ENCODE results near the gene LDAH.

Gene LDAH

DNA sequence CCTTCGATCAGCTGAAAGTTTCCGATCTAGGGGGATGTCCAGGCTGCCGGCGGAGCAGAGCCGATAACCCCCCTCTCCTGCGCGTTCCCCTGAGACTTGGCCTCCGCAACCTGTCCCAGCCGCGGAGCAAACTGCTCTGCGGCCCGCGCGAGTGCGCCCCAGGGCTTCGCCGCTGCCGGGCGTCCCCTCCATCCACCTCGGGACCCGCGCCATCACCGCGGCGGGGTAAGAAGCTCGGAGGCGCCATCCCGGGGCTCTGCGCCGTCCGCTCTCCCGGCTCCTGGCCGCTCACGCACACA is 156.9 kb downstream of the LDAH start:
- no peak for DNase-seq

DNA sequence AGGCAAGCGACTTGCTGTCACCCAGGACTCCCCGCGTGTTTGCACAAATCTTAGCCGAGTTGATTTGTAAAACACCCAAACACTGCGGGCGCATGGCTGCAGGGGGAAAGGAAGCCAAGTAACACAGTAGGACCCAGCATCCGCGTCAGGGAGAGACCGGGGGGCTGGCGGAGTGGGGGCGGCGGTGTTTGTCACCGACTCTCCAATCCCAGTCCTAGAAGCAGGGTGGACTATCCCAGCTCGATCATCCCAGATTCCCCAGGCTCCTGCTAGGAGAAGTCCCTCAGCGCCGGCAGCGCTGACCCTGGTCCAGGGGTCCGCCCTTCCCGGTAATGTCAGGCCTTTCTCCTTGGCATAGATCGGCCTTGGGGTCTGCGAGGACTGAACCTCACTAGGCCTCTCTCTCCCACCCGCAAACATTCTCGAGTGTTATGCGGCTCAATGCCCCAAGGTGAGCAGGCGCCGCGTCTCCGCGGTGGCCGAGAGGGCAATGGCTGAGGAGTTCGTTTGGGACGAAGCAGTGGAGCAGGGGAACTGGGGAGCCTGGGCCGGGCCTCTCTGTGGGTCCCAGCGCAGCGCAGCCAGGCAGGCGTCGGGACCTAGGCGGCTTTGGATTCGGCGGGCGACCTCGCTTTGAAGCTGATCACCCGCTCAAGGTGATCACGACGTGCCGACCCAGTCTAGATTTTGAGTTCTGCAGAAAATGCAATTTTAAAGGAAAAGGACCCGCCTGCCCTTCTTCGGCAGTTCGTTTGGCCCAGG is 157.5 kb downstream of the LDAH start:
- no peak for DNase-seq

DNA sequence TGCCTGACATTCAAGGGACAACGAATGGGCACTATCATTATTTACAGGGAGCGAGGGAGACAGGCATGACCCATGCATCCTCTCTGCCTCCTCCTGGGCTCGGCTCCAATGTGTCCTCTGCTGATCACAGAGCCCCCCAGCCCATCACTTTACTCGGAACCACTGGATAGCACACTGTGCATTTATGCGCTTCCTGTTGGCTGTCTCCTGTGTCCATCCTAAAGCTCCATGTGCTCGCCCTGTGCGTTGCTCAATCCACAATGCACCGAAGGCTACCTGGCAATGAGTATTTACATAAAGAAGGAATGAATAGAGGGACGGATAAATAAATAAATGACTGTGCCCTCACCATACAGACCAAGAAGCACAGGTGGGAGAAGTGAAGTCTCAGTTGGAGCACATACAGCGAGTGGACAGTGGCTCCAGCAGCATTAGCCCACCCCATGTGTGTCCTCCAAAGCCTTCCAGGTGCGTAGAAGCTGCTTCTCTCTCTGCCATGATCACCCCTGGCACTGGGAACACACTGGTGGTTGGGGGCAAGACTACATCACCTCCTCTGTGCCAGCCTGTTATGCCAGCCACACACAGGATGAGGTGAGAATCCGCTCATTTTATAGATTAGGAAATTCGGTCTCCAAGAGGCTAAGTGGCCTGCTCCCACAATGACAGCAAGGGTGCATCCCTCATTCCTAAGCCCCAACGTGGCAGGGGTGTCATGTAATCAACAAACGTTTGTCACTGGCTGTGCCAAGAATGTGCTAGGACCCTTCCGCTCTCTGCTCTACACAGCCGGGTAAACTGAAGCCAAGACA is 158.3 kb downstream of the LDAH start:
- DNase-seq: no peak

DNA sequence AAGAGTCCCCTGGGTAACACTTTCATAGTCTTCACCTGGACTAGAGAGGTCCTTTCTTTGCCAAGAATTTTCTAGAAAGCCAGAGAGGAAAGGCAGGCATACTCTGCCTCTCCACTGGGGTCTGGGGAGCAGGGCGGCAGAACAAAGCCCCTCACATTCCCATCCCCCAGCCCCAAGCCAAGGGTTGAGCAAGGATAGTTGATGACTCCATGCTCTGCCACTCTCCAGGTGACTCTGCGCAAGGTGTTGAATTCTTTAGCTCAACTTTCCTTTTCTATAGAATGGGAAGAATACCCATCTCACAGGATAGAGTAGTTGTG is 158.9 kb downstream of the LDAH start:
- DNase-seq: no peak

DNA sequence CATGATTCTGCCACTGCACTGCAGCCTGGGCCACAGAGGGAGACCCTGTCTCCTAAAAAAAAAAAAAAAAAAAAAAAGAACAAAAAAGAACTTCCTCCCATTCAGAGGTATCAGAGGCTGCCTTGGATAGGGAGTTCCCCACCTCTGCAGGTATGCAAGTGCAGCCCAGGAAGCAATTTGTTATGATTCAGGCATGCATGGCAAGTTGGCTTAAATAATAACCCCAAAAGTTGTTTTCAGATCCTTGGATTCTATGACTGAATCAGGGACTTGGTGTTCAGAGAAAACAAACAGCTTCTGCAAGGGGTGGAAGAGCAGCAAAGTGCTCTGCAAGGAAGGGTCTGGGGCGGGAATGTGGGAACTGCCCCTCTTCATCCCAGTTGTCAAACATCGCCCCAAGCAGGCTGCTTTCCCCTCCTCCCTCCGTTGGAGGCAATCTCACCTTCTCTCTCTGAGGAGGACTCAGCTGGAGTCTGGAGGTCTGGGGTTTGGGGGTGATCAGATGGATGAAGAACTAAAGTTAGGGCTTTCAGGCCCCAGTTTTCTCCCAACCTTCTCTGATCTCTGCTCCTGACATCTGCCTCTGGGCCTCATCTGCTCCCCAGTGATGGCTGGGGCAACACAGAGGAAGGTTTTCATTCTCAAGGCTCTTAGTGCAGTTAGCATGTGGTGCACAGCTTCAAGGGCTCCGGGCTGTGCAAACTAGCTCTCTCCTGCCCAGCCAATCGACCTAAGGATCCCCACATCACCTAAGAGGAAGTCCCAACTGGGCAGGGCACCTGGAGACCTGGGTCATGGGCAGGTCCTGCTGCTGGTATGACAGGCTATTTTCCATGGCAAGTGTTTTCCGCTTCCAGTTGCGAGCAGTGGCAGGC is 159.5 kb downstream of the LDAH start:
- no peak for DNase-seq

DNA sequence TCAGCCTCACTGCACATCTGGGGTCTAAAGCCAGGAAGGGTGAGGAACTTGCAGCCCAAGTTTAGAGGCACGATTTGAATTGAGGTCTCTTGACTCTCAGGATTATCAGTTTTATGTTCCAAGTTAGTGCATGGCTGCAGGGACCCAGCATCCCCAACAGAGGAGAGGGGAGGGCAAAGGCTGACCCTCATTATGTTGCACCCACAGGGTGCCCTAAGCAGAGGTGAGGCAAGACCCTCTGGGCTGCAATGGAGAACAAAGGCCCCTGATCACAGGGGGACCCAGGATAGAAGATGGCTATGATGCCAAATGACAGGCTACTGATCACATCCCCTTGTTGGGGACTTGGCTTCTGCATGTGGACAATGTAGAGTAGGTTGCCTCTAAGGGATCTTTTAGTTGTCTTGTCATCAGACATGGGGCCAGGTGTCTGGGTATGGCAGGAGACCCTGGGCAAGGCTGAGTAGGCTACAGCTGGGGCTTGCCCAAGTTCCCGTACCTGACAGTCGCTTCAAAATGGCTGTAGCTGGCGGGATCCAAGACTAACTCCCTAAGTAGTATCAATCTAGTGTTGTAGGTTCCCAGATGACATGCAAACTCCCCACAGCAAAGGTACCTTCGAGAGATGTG is 160.5 kb downstream of the LDAH start:
- no peak for DNase-seq

DNA sequence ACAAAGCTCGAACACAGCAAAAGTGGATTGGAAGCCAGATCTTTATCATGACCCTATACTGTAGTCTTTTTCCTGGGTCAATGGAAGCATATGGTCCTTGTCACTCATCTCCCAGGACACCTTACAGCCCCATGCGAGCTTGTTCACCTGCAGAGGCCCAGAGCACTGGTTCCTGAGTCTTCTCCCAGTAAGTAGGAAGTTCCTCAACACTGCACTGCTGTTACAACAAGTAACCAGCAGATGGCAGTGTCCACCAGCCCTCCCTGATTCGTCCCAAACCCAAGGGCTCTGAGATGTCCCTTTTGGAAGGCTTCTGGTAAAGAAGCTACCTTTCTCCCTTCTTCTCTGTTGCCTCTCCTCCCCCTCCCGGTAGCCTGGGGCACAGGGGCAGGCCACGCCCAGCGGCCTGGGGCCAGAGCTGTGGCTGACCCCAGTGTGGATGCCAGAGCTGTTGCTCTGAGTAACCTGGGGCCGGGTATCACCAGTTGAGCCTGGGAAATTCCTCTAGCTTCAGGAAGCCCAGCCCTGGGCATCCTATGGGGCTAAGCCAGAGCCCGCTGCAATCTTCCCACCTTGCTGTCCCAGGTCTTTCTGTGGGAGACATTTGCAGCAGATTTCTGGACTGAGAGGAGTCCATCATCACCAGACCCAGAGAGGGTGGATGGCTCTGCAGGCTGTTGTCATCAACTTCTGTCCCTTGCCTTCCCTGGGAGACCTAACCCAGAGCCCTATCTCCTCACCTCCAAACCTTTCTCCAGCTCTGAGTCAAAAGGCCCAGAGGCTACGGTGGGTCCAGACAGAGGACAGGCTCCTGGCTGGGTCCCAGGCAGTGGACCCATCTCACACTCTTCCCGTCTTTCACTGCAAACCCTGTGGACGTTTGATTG is 161.2 kb downstream of the LDAH start:
- peak; percentile 75 for DNase-seq

DNA sequence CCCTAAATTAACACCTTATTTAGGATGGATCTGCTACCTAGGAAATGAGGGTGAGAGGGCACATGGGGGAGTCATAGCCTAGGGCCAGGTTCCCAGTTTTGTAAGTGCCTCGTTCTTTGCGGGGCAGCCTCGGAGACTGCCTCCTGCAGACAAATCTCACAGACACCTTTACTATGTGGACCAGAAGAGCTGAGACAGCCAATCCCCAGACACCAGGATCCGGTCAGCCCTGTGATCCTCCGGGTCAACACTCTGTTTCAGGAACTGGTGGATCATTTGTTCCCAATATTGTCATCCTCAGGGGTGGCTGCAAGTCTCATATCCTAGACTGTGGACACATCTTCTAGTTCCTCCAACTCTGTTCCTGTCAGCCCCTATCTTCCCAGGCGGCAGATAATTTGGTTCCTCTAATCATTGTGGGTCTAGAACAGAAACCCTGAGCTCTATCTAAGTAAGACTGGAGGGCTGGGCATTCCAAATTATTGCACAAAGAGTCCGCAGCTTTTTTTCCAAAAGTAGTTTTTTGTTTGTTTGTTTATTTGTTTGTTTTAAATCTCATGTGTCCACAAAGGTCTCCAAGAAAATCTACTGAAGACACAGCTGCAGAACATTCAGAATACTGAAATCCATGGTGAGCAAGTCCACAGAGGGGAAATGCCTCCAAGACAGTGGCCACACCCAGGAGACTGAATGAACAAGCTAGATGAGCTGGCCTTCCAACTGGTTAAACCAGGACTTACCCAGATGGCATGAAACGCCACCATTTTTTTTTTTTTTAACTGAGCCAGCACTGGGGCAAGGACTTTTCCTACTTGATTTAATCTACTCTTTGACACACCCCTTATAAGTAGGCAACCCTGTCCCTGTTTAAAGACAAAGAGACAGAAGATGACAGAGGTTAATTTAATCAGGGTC is 162.1 kb downstream of the LDAH start:
- no peak for DNase-seq

DNA sequence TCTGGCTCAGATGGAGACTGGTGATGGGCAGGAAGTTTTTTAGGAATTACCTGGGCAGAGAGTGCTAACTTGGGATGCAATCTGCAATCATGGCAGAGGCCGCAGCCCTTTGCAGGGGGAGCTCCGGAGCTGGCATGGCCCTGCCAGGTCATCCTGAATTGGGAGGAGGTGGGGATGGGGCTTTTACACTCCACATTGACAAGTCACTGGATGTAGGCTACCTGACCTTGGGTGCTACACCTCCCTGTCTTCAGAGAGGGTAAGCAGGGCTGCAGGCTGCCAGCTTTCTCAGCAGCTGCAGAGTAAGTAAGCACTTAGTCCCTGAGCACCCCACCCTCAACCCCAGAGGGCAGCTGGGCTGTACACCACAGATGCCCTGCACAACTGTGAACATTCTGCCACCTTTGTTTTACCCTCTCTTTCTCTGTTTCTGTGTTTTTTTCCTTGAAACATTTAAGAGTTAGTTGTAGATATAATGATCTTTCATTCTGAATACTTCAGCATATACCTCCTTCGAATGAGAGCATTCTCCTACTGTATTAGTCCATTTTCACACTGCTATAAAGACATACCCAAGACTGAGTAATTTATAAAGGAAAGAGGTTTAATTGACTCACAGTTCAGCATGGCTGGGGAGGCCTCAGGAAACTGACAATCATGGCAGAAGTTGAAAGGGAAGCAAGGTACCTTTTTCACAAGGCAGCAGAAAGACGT is 165.2 kb downstream of the LDAH start:
- no peak for DNase-seq

DNA sequence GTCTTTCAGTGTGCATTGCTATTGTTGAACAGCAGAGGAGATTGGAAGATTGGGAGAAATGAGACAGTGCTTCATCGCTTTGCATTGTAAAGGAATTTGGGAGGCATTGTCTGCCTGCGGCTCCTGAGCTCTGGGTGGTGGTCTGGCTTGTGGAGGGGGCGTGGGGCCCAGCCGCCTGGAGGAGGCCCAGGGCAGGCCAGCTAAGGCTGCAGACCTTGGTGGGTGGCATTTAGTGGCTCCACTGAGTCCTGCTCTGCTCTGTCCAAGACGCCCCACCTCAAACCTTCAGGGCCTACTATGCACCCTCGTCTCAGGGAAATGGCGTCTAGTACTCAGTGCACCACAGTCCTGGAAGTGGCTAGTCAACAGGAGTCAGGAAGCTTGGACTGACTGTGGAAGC is 166.3 kb downstream of the LDAH start:
- DNase-seq: no peak

DNA sequence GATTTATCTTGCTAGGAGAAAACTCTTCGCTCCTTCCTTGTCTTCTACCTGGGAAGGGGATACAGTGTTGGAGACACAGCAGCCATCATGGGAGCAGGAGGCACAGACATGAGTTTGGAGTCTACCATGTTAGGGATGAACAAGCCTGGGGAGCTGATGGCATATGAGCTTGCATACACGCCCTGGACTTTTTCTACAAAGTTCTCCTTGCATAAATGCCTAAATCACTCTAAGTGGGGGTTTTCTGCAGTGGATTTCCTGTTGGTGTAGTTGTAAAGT is 168.4 kb downstream of the LDAH start:
- no peak for DNase-seq

DNA sequence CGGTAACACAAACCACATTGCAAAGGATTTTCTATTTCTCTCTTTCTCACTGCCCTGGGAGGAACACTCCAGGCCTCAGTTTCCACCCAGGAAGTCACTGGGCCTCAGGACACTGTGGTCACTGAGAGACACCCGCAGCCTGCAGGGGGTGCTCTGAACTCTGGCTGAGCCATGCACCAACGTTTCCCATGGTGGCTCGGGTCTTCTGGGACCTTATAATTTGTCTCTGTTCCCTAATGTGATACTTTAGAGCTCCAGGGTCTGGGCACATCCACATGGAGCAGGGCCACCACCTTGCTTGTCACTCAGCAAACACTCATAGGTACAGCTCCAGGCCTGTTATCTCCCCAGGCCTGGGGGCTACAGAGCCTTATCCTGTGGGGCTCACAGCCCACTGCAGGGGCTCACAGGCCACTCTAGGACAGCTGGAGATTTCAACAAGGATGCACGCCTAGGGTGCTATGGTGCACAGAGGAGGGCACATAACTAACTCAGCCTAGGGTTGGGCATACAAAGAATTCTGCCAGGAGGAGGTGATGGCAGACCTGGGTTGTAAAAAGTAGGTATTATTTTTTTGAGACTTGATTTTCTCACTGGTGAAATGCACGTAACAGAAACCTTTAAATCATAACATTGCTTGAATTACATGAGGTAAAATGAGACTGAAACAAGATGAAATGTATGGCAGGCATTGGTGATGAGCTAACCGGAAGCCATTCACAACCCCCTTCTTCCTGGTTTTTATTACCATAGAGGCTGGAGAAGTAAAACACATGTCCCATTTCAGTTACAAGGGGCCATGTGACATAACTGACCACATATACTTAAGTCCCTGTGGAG is 169.0 kb downstream of the LDAH start:
- no peak for DNase-seq

DNA sequence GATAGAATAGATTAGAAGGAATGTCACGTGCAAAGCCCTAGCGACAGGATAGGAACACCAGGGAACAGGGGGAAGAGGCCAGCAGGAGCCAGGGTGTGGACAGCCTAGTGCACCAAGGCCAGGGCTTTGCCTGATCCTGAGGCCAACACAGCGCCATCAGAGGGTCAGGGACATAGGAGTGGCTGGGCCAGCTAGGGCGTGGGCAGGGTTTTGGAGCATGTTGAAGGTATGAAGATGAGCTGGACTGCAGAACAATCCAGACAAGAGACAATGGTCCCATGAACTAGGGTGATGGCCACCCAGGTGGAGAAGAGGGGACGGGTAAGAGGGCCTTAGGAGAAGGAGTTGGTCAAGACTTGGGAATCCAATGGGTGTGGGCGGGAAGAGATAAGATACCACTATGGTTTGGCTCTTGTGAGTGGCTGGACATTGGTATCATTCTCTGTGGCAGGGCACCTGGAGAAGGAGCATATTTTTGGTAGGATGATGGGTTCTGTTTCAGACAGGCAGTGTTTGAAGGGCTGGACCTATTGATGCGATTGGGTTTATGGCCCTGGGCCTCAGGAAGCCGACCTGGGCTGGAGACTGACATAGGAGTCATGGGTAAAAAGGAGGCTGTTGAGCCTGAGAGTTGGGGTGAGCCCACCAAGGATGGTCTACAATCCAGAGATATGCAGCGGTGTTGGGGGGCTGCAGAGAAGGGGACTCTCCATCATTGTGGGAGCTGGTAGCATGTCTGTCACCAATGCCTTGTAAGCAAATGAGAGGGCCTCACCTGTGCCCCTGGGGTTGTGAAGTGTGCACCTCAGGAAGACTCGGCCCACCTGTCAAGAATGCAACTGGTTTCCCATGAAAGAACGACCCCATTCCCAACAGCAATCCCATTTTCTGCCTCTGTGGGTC is 170.0 kb downstream of the LDAH start:
- no peak for DNase-seq

DNA sequence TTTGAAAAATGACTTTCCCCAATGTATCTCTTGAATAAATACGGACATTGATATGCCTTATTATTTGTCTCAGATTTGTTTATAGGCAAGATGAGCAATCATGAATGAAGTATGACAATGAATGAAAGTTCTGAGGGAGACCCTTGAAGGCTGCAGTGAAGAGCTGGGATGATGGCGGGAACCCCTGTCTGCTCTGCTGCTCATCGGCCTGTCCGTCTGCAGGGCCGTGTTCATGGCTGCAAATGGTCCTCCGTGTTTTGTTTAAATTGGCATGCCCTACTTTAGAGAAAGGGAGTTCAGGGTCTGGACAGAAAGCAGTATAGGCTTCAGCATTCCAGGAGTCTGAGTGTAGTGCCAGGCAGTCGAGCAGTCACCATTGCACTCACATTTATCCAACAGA is 170.8 kb downstream of the LDAH start:
- no peak for DNase-seq

DNA sequence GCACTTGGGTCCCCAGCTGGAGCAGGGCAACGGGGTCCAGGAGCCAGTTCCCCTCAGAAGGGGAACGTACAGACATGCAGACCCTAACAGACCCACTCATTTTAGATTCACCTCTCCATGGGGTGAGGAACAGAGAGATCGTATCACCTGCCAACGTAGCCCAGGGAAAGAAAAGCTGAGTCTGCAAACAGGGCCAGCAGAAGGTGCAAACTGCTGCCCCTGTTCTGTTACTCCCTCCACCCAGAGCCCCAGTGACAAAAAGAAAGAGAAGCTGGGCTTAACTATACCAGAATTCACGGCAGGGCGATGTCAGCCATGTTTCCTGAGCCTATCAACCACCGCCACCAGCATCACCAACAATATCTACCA is 171.2 kb downstream of the LDAH start:
- DNase-seq: no peak

DNA sequence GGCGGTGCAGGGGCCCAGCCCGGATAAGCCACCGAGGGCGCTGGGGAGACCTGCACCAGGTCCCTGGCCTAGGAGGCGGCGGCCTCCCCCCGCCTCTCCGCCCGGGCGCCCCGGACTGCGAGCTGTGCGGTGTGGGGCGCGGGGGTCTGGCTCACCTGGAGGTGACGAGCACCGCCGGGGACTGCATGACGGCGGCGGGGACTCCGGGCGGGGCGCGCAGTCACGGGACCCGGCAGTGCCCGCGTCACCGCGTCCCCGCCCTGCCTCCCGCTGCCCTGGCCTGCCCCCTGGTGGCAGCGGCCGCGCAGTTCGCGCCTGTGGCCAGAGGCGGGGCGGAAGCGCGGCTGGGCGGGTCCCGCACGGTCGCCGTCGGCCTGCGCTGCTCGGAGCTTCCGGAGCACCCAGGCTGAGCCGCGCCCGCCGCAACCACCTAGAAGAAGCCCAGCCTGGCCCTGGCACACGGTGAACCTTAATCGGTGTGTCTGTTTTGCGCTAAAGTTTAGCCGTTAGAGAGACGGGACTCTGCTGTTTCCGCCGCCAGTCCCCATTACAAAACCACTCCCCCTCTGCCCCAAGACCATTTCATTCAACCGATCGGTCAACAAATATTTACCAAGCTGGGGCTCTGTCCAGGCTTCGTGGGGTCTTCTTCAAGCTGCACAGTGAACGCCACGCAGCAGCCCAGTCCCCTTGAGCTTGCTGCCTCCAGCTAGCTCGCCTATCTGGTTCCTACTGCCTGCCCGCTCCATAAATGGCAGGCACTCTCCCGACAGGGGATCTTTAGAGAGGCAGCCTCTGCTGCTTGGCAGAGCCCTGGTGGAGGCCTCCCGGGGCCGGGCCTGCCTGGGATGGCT is 171.8 kb downstream of the LDAH start, which contains the start of gene HS1BP3:
Gene HS1BP3 (minus strand): TSS at position 222 of the 854 bp plus-strand sequence. CDS start 35 bp downstream, at position 187.
- peak; percentile 87 for DNase-seq

DNA sequence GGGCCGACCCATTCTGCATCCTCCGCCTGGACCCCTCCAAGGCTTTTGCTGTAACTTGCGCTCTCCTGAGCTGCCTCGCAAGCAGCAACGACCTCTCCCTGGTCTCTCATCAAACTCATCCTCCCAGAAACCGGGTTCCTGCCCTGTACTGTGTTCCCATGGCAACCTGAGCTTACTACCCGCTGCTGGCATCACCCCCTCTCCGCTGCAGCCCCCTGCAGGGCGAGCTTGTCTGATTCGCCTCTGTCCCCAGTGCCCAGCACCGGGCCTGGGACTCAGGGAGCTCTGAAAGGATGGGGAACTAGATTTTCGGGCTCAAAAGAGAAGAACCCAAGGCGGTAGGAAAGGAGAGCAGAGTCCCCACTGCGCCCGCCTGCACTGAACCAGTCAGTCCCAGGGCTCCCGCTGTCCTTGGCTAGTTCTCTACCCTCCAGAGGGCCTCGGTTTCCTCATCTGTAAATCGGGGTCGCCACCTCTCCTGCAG is 172.5 kb downstream of the LDAH start:
- peak; percentile 24 for DNase-seq
